Transverse colon (tissue), 4 donors: ENCODE measurements around the gene IQSEC3. TPM values are rescaled to one million over a fixed set of nuclear protein-coding genes. Genes with fewer than 3 reads are reported as not detected.

Experiments
- DNase-seq: peaks from one replicate; pipeline ENCODE4 v3.0.0-alpha.2; 2019
- H3K27ac ChIP-seq, 4 donors: fragments of 200-600 bp; sonication (generic); 2 replicates each; pipeline ENCODE4 v1.5.1; 2016 to 2018; ENCODE audit warnings: inconsistent platforms in 4 of 4
- H3K27me3 ChIP-seq: fragments of 200-600 bp; sonication (generic); 2 replicates; pipeline ENCODE4 v1.5.1; 2017; ENCODE audit warnings: inconsistent platforms
- H3K36me3 ChIP-seq, 4 donors: fragments of 200-600 bp; sonication (generic); 2 replicates each; pipeline ENCODE4 v1.5.1; 2017 to 2019; ENCODE audit warnings: inconsistent platforms in 4 of 4
- H3K4me1 ChIP-seq, 4 donors: fragments of 200-600 bp; sonication (generic); 2 replicates each; pipeline ENCODE4 v1.5.1; 2017 to 2020; ENCODE audit warnings: inconsistent platforms in 4 of 4
- H3K4me3 ChIP-seq, 4 donors: fragments of 200-600 bp; sonication (generic); 1 replicate in 1 of 4; 2 replicates in 3 of 4; pipeline versions ENCODE4 v1.5.1 to v1.6.1; 2017 to 2019; ENCODE audit warnings: inconsistent platforms in 4 of 4
- H3K9me3 ChIP-seq, 2 donors: fragments of 200-600 bp; sonication (generic); 2 replicates each; pipeline ENCODE4 v1.5.1; 2017 to 2019; ENCODE audit warnings: inconsistent platforms in 2 of 2
- CTCF ChIP-seq, 5 experiments: fragments of 200-600 bp in 3 of 5; fragments of 450-650 bp in 2 of 5; sonication (generic) in 3 of 5; IDR thresholded peaks; 1 replicate in 2 of 5; 2 replicates in 3 of 5; pipeline ENCODE4 v1.5.1; 2016 to 2017; ENCODE audit warnings: antibody characterized with exemption in 5 of 5, inconsistent platforms in 3 of 5, mild to moderate bottlenecking in 2 of 5, moderate library complexity in 1 of 5
- EP300 ChIP-seq: sonication (generic); formaldehyde crosslinking; IDR thresholded peaks from one replicate; pipeline ENCODE4 v1.6.1; 2017; ENCODE audit warnings: antibody characterized with exemption, low read depth
- POLR2A ChIP-seq: fragments of 450-650 bp; IDR thresholded peaks from one replicate; pipeline ENCODE4 v1.6.1; 2016; ENCODE audit warnings: antibody characterized with exemption, mild to moderate bottlenecking, moderate library complexity
- POLR2AphosphoS5 ChIP-seq, 3 donors: sonication (generic); formaldehyde crosslinking; IDR thresholded peaks; one replicate each; pipeline ENCODE4 v1.6.1; 2016; ENCODE audit warnings: antibody characterized with exemption in 3 of 3
- WGBS, 2 donors: methylation state at CpG; one replicate each; pipeline ENCODE4 v1.1.5; 2018; ENCODE audit warnings: low coverage in 1 of 2; 5-methylcytosine and 5-hydroxymethylcytosine counted together
- in situ Hi-C, 4 donors: fragments of 200-750 bp; cut with MboI; loops; one replicate each; pipeline versions ENCODE4 v1.15.0 to v1.15.1; 2017; ENCODE audit warnings: low sequenced_read_pairs in 3 of 4, low pct_ligation_motif_present in 1 of 4, low pct_unique_long_range_greater_than_20kb in 1 of 4
- intact Hi-C: fragments of 100-400 bp; cut with DNase I; formaldehyde crosslinking; loops from one replicate; pipeline ENCODE4 v1.15.1; 2023; ENCODE audit warnings: low total_unique reads
- total RNA-seq, 4 donors: library from RNA; depleted of rRNA; stranded (reverse); fragments of >200 nt; gene quantifications; one replicate each; pipeline ENCODE4 v1.1.0, GENCODE V29; 2016

The IQSEC3 gene
- total RNA-seq, 4 donors from 2014 or later = 0.16 to 35.4 (median 0.27) TPM; not detected in 1

- H3K9me3 ChIP-seq = no peaks in the 10 kb centered on the region
- no peak overlapping the region for H3K4me3 ChIP-seq
- WGBS, 2 donors = 63 to 73% methylated on average over 2 to 6 of the region's 6 CpGs
- intact Hi-C loops = no loop called here
- no peak for DNase-seq
- H3K27ac ChIP-seq = no peak overlapping the region
- no peaks in the 10 kb centered on the region for H3K36me3 ChIP-seq
- TF ChIP-seq EP300 (no peak), POLR2A (no peak), POLR2AphosphoS5 (IDR thresholded peaks at IDR 0.05) (no peak), CTCF (IDR thresholded peaks at IDR 0.05) (no peak)
- peaks cover 7% of the 10 kb centered on the region for H3K27me3 ChIP-seq
- no peaks in the 10 kb centered on the region for H3K4me1 ChIP-seq
- in situ Hi-C loops = no loop called here
Measured at GRCh38 chr12:120951-121350, 54.4 kb downstream of the IQSEC3 start.

GRCh38 chr12:121647-122046 is 55.1 kb downstream of the IQSEC3 start:
- Histone ChIP-seq H3K4me1 (no peaks in the 10 kb centered on the region), H3K27me3 (peaks cover 7% of the 10 kb centered on the region), H3K9me3 (no peaks in the 10 kb centered on the region), H3K36me3 (no peaks in the 10 kb centered on the region), H3K4me3 (no peak overlapping the region), H3K27ac (no peak overlapping the region)
- intact Hi-C loops (no loop called here), in situ Hi-C loops (no loop called here)
- no peak for TF ChIP-seq EP300
- TF ChIP-seq POLR2AphosphoS5 (IDR thresholded peaks at IDR 0.05) = no peak
- 83% methylated on average over 11 of the region's 11 CpGs; no CpG with 5 or more reads in 1 of the 2 donors for WGBS, 2 donors
- no peak for DNase-seq

GRCh38 chr12:125075-125474 is 58.5 kb downstream of the IQSEC3 start:
- no peak overlapping the region for H3K27ac ChIP-seq
- H3K27me3 ChIP-seq = no peaks in the 10 kb centered on the region
- TF ChIP-seq EP300 (no peak), CTCF (IDR thresholded peaks at IDR 0.05) (no peak), POLR2AphosphoS5 (IDR thresholded peaks at IDR 0.05) (no peak), POLR2A (no peak)
- in situ Hi-C loops (no loop called here), intact Hi-C loops (no loop called here)
- H3K4me1 ChIP-seq = no peaks in the 10 kb centered on the region
- DNase-seq = no peak
- H3K4me3 ChIP-seq = no peak overlapping the region
- H3K9me3 ChIP-seq = no peaks in the 10 kb centered on the region
- WGBS, 2 donors = 85 to 90% methylated on average over 2 to 7 of the region's 7 CpGs
- H3K36me3 ChIP-seq = no peaks in the 10 kb centered on the region

GRCh38 chr12:125566-125965 is 59.0 kb downstream of the IQSEC3 start:
- Histone ChIP-seq H3K4me1 (no peaks in the 10 kb centered on the region), H3K27me3 (no peaks in the 10 kb centered on the region), H3K27ac (no peak overlapping the region), H3K36me3 (no peaks in the 10 kb centered on the region), H3K9me3 (no peaks in the 10 kb centered on the region), H3K4me3 (no peak overlapping the region)
- intact Hi-C loops (no loop called here), in situ Hi-C loops (no loop called here)
- TF ChIP-seq CTCF (IDR thresholded peaks at IDR 0.05) (no peak), POLR2AphosphoS5 (IDR thresholded peaks at IDR 0.05) (no peak), EP300 (no peak), POLR2A (no peak)
- DNase-seq = no peak
- 79% methylated on average over 21 of the region's 23 CpGs; no CpG with 5 or more reads in 1 of the 2 donors for WGBS, 2 donors

GRCh38 chr12:128079-128478 is 61.5 kb downstream of the IQSEC3 start:
- no peak for TF ChIP-seq EP300
- no peak for TF ChIP-seq CTCF (IDR thresholded peaks at IDR 0.05)
- no peak for TF ChIP-seq POLR2A
- no peak for TF ChIP-seq POLR2AphosphoS5 (IDR thresholded peaks at IDR 0.05)
- H3K4me3 ChIP-seq = no peak overlapping the region
- intact Hi-C loops (no loop called here), in situ Hi-C loops (no loop called here)
- H3K36me3 ChIP-seq = no peaks in the 10 kb centered on the region
- no peaks in the 10 kb centered on the region for H3K27me3 ChIP-seq
- H3K9me3 ChIP-seq = no peaks in the 10 kb centered on the region
- no peak overlapping the region for H3K27ac ChIP-seq
- no peak for DNase-seq
- H3K4me1 ChIP-seq = no peaks in the 10 kb centered on the region
- 40 to 71% methylated on average over 3 to 5 of the region's 5 CpGs for WGBS, 2 donors
